A673 (cell line): ENCODE data around the gene CYP2C19.

Source experiments
- EZH2 ChIP-seq: fragments of 200-600 bp; sonication (generic); IDR thresholded peaks from 2 replicates; pipeline ENCODE4 v1.6.1; 2017; ENCODE audit warnings: borderline replicate concordance, low read depth, mild to moderate bottlenecking, mixed read lengths, antibody characterized with exemption, low read length; ENCODE audit not compliant: poor library complexity, severe bottlenecking
- TF ChIP-seq, protein P1 (sequence below): fragments of 300-800, 200-600 bp; sonication (generic); conservative IDR thresholded peaks from 2 replicates; pipeline ENCODE4 v1.5.1; 2017; ENCODE audit warnings: low read depth, mild to moderate bottlenecking, antibody characterized with exemption, low read length, moderate library complexity, mixed read lengths

DNA sequence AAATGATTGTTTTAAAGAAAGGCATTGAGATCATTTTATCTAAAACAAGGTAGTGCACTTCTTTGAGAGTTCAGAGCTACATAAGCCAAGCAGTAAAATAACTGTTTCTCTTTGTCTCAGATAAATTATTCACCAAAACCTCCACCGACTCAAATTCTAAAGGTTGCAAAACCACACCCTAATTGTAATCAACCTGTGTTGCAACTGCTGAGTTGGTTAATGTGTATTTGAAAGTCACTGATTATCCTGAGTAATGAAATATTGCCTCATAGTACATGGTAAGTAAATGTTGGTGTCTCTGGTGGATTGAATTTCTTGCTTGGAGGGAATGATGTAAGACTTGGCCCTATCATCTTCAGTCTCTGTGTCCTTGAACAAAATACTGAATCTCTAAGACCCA is 140.1 kb downstream of the CYP2C19 start:
- TF ChIP-seq, protein P1, sequence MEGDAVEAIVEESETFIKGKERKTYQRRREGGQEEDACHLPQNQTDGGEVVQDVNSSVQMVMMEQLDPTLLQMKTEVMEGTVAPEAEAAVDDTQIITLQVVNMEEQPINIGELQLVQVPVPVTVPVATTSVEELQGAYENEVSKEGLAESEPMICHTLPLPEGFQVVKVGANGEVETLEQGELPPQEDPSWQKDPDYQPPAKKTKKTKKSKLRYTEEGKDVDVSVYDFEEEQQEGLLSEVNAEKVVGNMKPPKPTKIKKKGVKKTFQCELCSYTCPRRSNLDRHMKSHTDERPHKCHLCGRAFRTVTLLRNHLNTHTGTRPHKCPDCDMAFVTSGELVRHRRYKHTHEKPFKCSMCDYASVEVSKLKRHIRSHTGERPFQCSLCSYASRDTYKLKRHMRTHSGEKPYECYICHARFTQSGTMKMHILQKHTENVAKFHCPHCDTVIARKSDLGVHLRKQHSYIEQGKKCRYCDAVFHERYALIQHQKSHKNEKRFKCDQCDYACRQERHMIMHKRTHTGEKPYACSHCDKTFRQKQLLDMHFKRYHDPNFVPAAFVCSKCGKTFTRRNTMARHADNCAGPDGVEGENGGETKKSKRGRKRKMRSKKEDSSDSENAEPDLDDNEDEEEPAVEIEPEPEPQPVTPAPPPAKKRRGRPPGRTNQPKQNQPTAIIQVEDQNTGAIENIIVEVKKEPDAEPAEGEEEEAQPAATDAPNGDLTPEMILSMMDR, result no peak
- TF ChIP-seq EZH2, result no peak
